GM12878 (cell line): ENCODE measurements around the gene RSRP1. TPM values are rescaled to one million over a fixed set of nuclear protein-coding genes. Genes with fewer than 3 reads are reported as not detected.

ENCODE experiments used
- BACH1 ChIP-seq: fragments of 450-650 bp; IDR thresholded peaks from 2 replicates; pipeline ENCODE4 v1.6.1; 2017; ENCODE audit warnings: mild to moderate bottlenecking, borderline replicate concordance
- CBFB ChIP-seq: IDR thresholded peaks from 2 replicates; pipeline ENCODE4 v1.6.1; 2016; ENCODE audit warnings: antibody characterized with exemption, low read depth
- FOXK2 ChIP-seq: fragments of 450-650 bp; IDR thresholded peaks from 2 replicates; pipeline ENCODE4 v1.6.1; 2017; ENCODE audit warnings: mild to moderate bottlenecking, moderate library complexity
- HCFC1 ChIP-seq: fragments of 150-350 bp; IDR thresholded peaks from 2 replicates; pipeline ENCODE4 v1.6.1; 2014; ENCODE audit warnings: low read length
- HDAC6 ChIP-seq: fragments of 200-600 bp; sonication (generic); IDR thresholded peaks from one replicate; pipeline ENCODE4 v1.8.0; 2017; ENCODE audit warnings: antibody characterized with exemption; ENCODE audit not compliant: unreplicated experiment
- IKZF1 ChIP-seq: fragments of 450-650 bp; conservative IDR thresholded peaks from 2 replicates; pipeline ENCODE4 v1.6.1; 2017; ENCODE audit warnings: antibody characterized with exemption, mild to moderate bottlenecking
- POU2F2 ChIP-seq: IDR thresholded peaks from 3 replicates; pipeline ENCODE4 v1.6.1; 2011; ENCODE audit warnings: low read depth, mild to moderate bottlenecking, low read length, borderline replicate concordance
- RB1 ChIP-seq: fragments of 450-650 bp; formaldehyde crosslinking; IDR thresholded peaks from 2 replicates; pipeline ENCODE4 v1.6.1; 2017; ENCODE audit warnings: mild to moderate bottlenecking, borderline replicate concordance
- SP1 ChIP-seq: IDR thresholded peaks from one replicate; pipeline ENCODE4 v1.6.1; 2011; ENCODE audit warnings: low read depth, low read length
- TBL1XR1 ChIP-seq: IDR thresholded peaks from 2 replicates; pipeline ENCODE4 v1.6.1; 2012; ENCODE audit warnings: low read depth, low read length, improper control_type of control experiment
- ZBTB4 ChIP-seq: fragments of 450-650 bp; formaldehyde crosslinking; IDR thresholded peaks from 2 replicates; pipeline ENCODE4 v1.4.0; 2022; ENCODE audit warnings: mild to moderate bottlenecking, moderate library complexity
- ZBTB40 ChIP-seq: fragments of 450-650 bp; IDR thresholded peaks from 2 replicates; pipeline ENCODE4 v1.6.1; 2016; ENCODE audit warnings: mild to moderate bottlenecking, moderate library complexity, borderline replicate concordance
- ZNF24 ChIP-seq: fragments of 450-650 bp; IDR thresholded peaks from 2 replicates; pipeline ENCODE4 v1.6.1; 2017; ENCODE audit warnings: antibody characterized with exemption, mild to moderate bottlenecking
- ZNF622 ChIP-seq: fragments of 450-650 bp; IDR thresholded peaks from 2 replicates; pipeline ENCODE4 v1.6.1; 2017; ENCODE audit warnings: mild to moderate bottlenecking, inconsistent platforms
- polyA plus RNA-seq, 11 experiments: library from polyadenylated mRNA; depleted of rRNA in 4 of 11; unstranded in 6 of 11; stranded (reverse) in 5 of 11; fragments of >200 nt; fragmentation: Nextera tagmentation in 4 of 11; fragmentation: Illumina TruSeq in 1 of 11; extraction: Ambion mirVana in 4 of 11; extraction: Trizol in 1 of 11; gene quantifications; 1 replicate in 1 of 11; 2 replicates in 10 of 11; pipeline versions ENCODE4 v1.2.1 to v1.2.3, GENCODE V29; 2011 to 2016; ENCODE audit warnings: inconsistent platforms in 2 of 11, missing spikeins in 2 of 11, low read depth in 1 of 11
- total RNA-seq, 4 experiments: library from RNA; depleted of rRNA in 3 of 4; stranded (reverse); fragments of >200 nt in 3 of 4; fragmentation: Illumina TruSeq in 1 of 4; extraction: Trizol in 1 of 4; gene quantifications; 2 replicates each; pipeline versions ENCODE4 v1.2.1 to v1.2.3, GENCODE V29; 2013 to 2021
- TF ChIP-seq, protein P1 (sequence below): IDR thresholded peaks from 2 replicates; pipeline ENCODE4 v1.6.1; 2012; ENCODE audit warnings: improper control_type of control experiment, low read depth, low read length; ENCODE audit not compliant: insufficient replicate concordance

The RSRP1 gene
- total and polyA plus RNA-seq, 10 of the 15 experiments (the other 5 are each of a cell fraction or from before 2014, with no cell fraction given) = 23.5 to 128 (median 90.0) TPM

- TF ChIP-seq ZBTB40 = peak; percentile 91
- no peak for TF ChIP-seq FOXK2
- peak; percentile 71 for TF ChIP-seq CBFB
- TF ChIP-seq IKZF1 = peak; percentile 94
- TF ChIP-seq TBL1XR1 = peak; percentile 21; the same call in 1 of the 2 replicates
- TF ChIP-seq HCFC1 = peak; percentile 47
- no peak for TF ChIP-seq ZNF622
- TF ChIP-seq POU2F2 = peak; percentile 71; the same call in 2 of the 3 replicates
- TF ChIP-seq, protein P1, sequence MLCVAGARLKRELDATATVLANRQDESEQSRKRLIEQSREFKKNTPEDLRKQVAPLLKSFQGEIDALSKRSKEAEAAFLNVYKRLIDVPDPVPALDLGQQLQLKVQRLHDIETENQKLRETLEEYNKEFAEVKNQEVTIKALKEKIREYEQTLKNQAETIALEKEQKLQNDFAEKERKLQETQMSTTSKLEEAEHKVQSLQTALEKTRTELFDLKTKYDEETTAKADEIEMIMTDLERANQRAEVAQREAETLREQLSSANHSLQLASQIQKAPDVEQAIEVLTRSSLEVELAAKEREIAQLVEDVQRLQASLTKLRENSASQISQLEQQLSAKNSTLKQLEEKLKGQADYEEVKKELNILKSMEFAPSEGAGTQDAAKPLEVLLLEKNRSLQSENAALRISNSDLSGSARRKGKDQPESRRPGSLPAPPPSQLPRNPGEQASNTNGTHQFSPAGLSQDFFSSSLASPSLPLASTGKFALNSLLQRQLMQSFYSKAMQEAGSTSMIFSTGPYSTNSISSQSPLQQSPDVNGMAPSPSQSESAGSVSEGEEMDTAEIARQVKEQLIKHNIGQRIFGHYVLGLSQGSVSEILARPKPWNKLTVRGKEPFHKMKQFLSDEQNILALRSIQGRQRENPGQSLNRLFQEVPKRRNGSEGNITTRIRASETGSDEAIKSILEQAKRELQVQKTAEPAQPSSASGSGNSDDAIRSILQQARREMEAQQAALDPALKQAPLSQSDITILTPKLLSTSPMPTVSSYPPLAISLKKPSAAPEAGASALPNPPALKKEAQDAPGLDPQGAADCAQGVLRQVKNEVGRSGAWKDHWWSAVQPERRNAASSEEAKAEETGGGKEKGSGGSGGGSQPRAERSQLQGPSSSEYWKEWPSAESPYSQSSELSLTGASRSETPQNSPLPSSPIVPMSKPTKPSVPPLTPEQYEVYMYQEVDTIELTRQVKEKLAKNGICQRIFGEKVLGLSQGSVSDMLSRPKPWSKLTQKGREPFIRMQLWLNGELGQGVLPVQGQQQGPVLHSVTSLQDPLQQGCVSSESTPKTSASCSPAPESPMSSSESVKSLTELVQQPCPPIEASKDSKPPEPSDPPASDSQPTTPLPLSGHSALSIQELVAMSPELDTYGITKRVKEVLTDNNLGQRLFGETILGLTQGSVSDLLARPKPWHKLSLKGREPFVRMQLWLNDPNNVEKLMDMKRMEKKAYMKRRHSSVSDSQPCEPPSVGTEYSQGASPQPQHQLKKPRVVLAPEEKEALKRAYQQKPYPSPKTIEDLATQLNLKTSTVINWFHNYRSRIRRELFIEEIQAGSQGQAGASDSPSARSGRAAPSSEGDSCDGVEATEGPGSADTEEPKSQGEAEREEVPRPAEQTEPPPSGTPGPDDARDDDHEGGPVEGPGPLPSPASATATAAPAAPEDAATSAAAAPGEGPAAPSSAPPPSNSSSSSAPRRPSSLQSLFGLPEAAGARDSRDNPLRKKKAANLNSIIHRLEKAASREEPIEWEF = no peak
- TF ChIP-seq HDAC6 = no peak
- TF ChIP-seq RB1 = peak; percentile 73; the same call in 1 of the 2 replicates
- peak; percentile 25 for TF ChIP-seq SP1
- peak; percentile 83; the same call in 1 of the 2 replicates for TF ChIP-seq BACH1
- TF ChIP-seq ZNF24 = no peak
- TF ChIP-seq ZBTB4 (CRISPR knock-in tag) = no peak
Measured at GRCh38 chr1:25239681-25240541, 7.3 kb downstream of the RSRP1 start (continued).
